Smooth muscle cell (in vitro differentiated cells): ENCODE measurements around the gene BSND. TPM values are rescaled to one million over a fixed set of nuclear protein-coding genes. Genes with fewer than 3 reads are reported as not detected.

ENCODE experiments used
- DNase-seq: peaks from one replicate; lab custom pipeline; 2025; ENCODE audit not compliant: unreplicated experiment; lab: John Stamatoyannopoulos, UW
- H2AFZ ChIP-seq: fragments of 200-600 bp; sonication (generic); 2 replicates; pipeline ENCODE4 v1.6.0; 2016; ENCODE audit warnings: antibody characterized with exemption, low read depth, mild to moderate bottlenecking
- H3F3A ChIP-seq: fragments of 200-600 bp; sonication (generic); 2 replicates; pipeline ENCODE4 v1.6.0; 2017; ENCODE audit warnings: antibody characterized with exemption, low read depth
- H3K27ac ChIP-seq: fragments of 200-600 bp; sonication (generic); 2 replicates; pipeline ENCODE4 v1.5.1; 2016; ENCODE audit warnings: low read depth, mild to moderate bottlenecking
- H3K27me3 ChIP-seq: fragments of 200-600 bp; sonication (generic); 2 replicates; pipeline ENCODE4 v1.6.1; 2016; ENCODE audit warnings: low read depth, mild to moderate bottlenecking
- H3K36me3 ChIP-seq: fragments of 200-600 bp; sonication (generic); 2 replicates; pipeline ENCODE4 v1.5.1; 2016; ENCODE audit warnings: low read depth
- H3K4me1 ChIP-seq: fragments of 200-600 bp; sonication (generic); 2 replicates; pipeline ENCODE4 v1.5.1; 2016; ENCODE audit warnings: low read depth
- H3K4me2 ChIP-seq: fragments of 200-600 bp; sonication (generic); 2 replicates; pipeline ENCODE4 v1.6.0; 2016; ENCODE audit warnings: mild to moderate bottlenecking
- H3K4me3 ChIP-seq: fragments of 200-600 bp; sonication (generic); 2 replicates; pipeline ENCODE4 v1.5.1; 2016; ENCODE audit warnings: mild to moderate bottlenecking
- H3K79me2 ChIP-seq: fragments of 200-600 bp; sonication (generic); 2 replicates; pipeline ENCODE4 v1.6.0; 2016; ENCODE audit warnings: low read depth, mild to moderate bottlenecking
- H3K9ac ChIP-seq: fragments of 200-600 bp; sonication (generic); 2 replicates; pipeline ENCODE4 v1.6.0; 2016; ENCODE audit warnings: low read depth
- H3K9me3 ChIP-seq: fragments of 200-600 bp; sonication (generic); replicated peaks from 2 replicates; pipeline ENCODE4 v1.5.1; 2016; ENCODE audit warnings: low read depth
- H4K20me1 ChIP-seq: fragments of 200-600 bp; sonication (generic); 2 replicates; pipeline ENCODE4 v1.6.0; 2016; ENCODE audit warnings: low read depth
- WGBS: methylation state at CpG from one replicate; pipeline ENCODE4 v1.1.7; 2016; ENCODE audit warnings: low lambda C conversion rate; 5-methylcytosine and 5-hydroxymethylcytosine counted together
- polyA plus RNA-seq: library from polyadenylated mRNA; unstranded; fragments of >200 nt; fragmentation: Nextera tagmentation; extraction: Ambion mirVana; gene quantifications from 2 replicates; pipeline ENCODE4 v1.2.1, GENCODE V29; 2016
- total RNA-seq: library from RNA; depleted of rRNA; stranded (reverse); fragments of >200 nt; gene quantifications from 2 replicates; pipeline ENCODE4 v1.2.3, GENCODE V29; 2014
- TF ChIP-seq, protein P1 (sequence below): fragments of 200-600 bp; sonication (generic); IDR thresholded peaks from 2 replicates; pipeline ENCODE4 v1.5.1; 2017; ENCODE audit warnings: borderline replicate concordance, mild to moderate bottlenecking, antibody characterized with exemption; ENCODE audit not compliant: insufficient read depth, poor library complexity, severe bottlenecking

BSND gene
- total and polyA plus RNA-seq, 2 experiments from 2014 or later = not detected

DNA sequence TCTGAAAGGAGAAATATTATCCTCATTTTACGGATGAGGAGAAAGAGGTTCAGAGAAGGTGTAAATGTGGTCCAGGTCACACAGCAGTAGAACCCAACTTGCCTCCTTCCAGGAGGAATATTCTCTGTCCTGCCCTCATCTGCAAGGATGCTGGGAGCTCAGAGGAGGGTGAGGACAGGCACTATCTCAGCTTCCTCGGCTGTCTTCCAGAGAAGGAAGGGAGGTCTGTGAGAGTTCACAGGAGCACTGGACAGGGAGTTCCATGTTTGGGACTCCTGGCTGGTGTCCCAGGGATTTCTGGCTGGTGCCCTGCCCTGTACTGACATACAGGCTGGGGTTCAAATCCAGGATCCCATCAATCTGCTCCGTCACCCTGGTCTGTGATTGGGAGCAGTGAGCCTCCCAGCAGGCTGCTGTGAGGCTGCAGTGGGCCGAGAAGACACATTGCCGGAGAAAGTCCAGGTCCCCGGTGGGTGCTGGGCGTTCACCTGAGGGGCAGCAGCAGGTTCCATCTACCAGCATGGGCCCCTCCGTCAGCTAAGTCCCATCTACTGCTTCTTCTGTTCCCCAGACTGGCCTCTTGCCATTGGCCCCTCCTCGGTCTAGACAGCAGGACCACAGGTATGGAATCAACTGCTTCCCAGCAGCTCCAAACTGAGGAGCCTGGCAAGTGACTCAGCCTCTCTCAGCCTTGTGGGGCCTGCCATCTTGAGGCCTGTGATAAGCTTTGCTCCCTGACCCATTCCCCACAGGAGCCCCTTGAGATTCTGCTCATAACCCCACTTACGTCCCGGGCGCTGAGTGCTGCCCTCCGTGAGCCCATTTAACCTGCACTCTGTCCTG is 8.5 kb upstream of the BSND start:
- Histone ChIP-seq H2AFZ (no peak overlapping the region), H3K27ac (no peak overlapping the region), H3K27me3 (peaks cover 12% of the 10 kb centered on the region), H3K36me3 (no peaks in the 10 kb centered on the region), H3K4me2 (no peak overlapping the region), H3K79me2 (no peaks in the 10 kb centered on the region), H3K9me3 (no peaks in the 10 kb centered on the region), H3K9ac (no peak overlapping the region), H3K4me1 (no peaks in the 10 kb centered on the region), H3K4me3 (no peak overlapping the region), H3F3A (no peaks in the 10 kb centered on the region), H4K20me1 (no peaks in the 10 kb centered on the region)
- 72% methylated on average over 12 of the region's 13 CpGs for WGBS
- TF ChIP-seq, protein P1, sequence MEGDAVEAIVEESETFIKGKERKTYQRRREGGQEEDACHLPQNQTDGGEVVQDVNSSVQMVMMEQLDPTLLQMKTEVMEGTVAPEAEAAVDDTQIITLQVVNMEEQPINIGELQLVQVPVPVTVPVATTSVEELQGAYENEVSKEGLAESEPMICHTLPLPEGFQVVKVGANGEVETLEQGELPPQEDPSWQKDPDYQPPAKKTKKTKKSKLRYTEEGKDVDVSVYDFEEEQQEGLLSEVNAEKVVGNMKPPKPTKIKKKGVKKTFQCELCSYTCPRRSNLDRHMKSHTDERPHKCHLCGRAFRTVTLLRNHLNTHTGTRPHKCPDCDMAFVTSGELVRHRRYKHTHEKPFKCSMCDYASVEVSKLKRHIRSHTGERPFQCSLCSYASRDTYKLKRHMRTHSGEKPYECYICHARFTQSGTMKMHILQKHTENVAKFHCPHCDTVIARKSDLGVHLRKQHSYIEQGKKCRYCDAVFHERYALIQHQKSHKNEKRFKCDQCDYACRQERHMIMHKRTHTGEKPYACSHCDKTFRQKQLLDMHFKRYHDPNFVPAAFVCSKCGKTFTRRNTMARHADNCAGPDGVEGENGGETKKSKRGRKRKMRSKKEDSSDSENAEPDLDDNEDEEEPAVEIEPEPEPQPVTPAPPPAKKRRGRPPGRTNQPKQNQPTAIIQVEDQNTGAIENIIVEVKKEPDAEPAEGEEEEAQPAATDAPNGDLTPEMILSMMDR = no peak
- DNase-seq = no peak

DNA sequence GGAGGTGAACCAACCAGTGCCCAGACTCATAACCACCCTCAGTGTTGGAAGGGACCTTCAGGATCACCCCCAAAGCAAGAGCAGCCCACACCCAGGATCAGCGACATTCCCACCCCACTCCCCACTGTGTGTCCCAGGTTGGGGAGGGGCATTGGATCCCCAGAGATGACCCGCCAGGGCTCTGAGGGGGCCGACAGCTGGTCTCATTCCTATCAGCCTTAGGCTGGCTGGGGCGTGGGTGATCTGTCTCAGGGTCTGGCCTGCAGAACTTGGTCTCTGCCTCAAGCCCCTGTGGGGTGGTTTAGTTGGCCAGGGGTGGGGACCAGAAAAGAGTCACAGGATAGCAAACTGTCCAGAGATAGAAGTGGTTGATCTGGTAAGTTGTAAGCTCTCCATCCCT is 7.8 kb upstream of the BSND start:
- no peak overlapping the region for H3K27ac ChIP-seq
- H3K4me2 ChIP-seq = no peak overlapping the region
- no peaks in the 10 kb centered on the region for H3K4me1 ChIP-seq
- no peaks in the 10 kb centered on the region for H4K20me1 ChIP-seq
- no peak overlapping the region for H3K9ac ChIP-seq
- H3K27me3 ChIP-seq = peaks cover 20% of the 10 kb centered on the region
- no peaks in the 10 kb centered on the region for H3K79me2 ChIP-seq
- 68% methylated on average over 4 of the region's 4 CpGs for WGBS
- H3F3A ChIP-seq = no peaks in the 10 kb centered on the region
- no peak overlapping the region for H3K4me3 ChIP-seq
- no peak overlapping the region for H2AFZ ChIP-seq
- H3K9me3 ChIP-seq = no peaks in the 10 kb centered on the region
- no peaks in the 10 kb centered on the region for H3K36me3 ChIP-seq
- DNase-seq = no peak
- TF ChIP-seq, protein P1 = no peak

DNA sequence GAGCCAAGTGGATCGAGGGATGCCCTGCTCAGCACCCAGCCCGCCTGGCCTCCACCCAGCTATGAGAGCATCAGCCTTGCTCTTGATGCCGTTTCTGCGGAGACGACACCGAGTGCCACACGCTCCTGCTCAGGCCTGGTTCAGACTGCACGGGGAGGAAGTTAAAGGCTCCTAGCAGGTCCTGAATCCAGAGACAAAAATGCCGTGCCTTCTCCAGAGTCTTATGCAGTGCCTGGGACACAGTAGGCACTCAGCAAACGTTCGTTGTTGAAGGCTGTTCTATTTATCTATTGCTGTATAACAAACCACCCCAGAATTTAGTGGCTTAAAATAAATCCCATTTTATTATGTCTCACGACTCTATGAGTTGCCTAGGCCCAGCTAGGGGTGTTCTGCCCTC is 6.8 kb upstream of the BSND start:
- H4K20me1 ChIP-seq = no peaks in the 10 kb centered on the region
- H3K4me2 ChIP-seq = no peak overlapping the region
- H2AFZ ChIP-seq = no peak overlapping the region
- TF ChIP-seq, protein P1 = no peak
- H3K36me3 ChIP-seq = no peaks in the 10 kb centered on the region
- H3K9ac ChIP-seq = no peak overlapping the region
- WGBS = 74% methylated on average over 12 of the region's 12 CpGs
- no peaks in the 10 kb centered on the region for H3K4me1 ChIP-seq
- peaks cover 28% of the 10 kb centered on the region for H3K27me3 ChIP-seq
- no peak overlapping the region for H3K4me3 ChIP-seq
- no peaks in the 10 kb centered on the region for H3F3A ChIP-seq
- no peak for DNase-seq
- H3K79me2 ChIP-seq = no peaks in the 10 kb centered on the region
- no peak overlapping the region for H3K27ac ChIP-seq
- no peaks in the 10 kb centered on the region for H3K9me3 ChIP-seq

DNA sequence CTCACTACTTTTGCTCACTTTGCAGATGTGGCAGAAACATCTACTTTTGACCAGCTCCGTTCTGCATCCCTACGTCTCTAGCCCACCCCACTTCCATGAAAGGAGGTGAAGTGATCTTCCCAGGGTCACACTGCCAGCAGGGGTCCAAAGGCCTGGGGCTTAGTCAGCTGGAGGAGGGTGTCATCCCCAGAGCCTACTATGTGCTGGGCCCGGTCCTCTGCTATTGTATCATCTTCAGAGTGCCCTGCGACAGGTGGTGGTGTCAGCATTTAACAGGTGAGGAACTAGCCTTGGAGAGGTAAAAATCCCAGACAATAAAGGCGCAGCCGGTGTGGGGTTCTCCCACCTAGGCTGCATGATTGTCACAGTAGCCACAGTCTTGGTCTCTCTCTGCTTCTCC is 5.6 kb upstream of the BSND start:
- Histone ChIP-seq H3K9ac (no peak overlapping the region), H3K27me3 (peaks cover 40% of the 10 kb centered on the region), H3F3A (no peaks in the 10 kb centered on the region), H3K27ac (no peak overlapping the region), H3K9me3 (no peaks in the 10 kb centered on the region), H2AFZ (no peak overlapping the region), H4K20me1 (no peaks in the 10 kb centered on the region), H3K36me3 (no peaks in the 10 kb centered on the region), H3K4me2 (no peak overlapping the region), H3K79me2 (no peaks in the 10 kb centered on the region), H3K4me1 (no peaks in the 10 kb centered on the region), H3K4me3 (no peak overlapping the region)
- TF ChIP-seq, protein P1 = no peak
- no peak for DNase-seq
- 95% methylated on average over 6 of the region's 6 CpGs for WGBS
